A172 (cell line): ENCODE data around the gene EQTN. TPM values are rescaled to one million over a fixed set of nuclear protein-coding genes. Genes with fewer than 3 reads are reported as not detected.
"Not testable (repeated sequence)": the region's sequence is repeated elsewhere in the genome, so short reads cannot be mapped to it uniquely, and the experiment has no call there.

Experiments
- DNase-seq: peaks from one replicate; pipeline ENCODE4 v3.0.0-alpha.2; 2015; ENCODE audit warnings: low spot score
- total RNA-seq: library from RNA; depleted of rRNA; stranded (reverse); fragments of >200 nt; shearing (Covaris generic); gene quantifications from 2 replicates; pipeline ENCODE4 v1.2.3, GENCODE V29; 2014; rRNA removed

Gene EQTN
- total RNA-seq, 1 experiment from 2014 or later = not detected

DNA sequence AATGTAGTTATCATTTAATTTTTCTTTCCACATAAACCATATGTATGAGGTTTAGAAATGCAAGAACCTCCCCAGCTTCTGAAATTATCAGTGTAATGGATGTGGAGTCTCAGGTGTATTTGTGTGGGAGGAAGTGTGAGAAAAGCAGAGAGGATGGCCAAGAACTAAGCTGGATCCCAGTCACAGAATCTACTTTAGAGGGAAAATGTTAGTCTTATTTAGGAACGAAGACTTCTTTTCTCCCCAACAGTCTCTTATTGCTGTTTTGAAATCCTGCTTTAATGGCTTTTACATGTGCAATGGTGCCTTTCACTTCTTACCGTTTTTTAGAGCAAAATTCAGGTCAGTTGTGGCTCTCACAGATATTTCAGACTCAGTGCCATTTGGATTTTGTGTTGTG is 3.0 kb downstream of the EQTN start:
- DNase-seq = no peak

DNA sequence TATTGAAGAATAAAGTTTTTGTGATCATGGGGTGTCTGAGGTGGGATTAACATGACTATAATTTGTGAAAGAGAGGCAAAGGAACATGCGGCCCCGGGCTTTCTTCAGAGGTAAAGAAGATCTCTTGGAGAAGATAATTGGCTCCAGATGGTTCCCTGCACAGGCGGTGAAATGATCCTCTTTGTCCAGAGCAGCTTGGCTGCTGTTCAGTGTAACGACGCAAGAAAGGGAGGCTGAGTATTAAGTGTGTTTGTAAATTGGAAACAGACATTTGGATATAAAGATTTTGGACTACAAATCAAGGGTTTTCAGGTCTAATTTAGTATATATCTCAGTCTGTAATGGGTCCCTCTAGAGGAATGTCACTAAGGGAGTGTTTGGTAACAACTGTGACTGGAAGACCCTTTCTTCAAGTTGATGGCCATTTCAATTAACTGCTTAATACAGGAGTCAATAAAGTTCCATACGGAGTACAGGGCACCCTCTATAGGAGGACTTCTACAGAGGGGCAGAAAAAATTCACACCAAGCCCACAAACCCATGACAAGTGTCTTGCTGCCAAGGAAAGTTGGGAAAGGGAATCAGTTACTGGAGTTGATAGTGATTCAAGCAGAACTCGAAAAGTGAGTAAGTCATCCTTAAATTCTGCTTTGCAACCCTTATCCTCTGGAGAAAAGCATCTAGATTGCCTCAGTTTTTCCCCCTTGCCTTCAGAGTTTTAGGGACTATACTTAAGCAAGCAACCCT is 4.1 kb downstream of the EQTN start:
- no peak for DNase-seq

DNA sequence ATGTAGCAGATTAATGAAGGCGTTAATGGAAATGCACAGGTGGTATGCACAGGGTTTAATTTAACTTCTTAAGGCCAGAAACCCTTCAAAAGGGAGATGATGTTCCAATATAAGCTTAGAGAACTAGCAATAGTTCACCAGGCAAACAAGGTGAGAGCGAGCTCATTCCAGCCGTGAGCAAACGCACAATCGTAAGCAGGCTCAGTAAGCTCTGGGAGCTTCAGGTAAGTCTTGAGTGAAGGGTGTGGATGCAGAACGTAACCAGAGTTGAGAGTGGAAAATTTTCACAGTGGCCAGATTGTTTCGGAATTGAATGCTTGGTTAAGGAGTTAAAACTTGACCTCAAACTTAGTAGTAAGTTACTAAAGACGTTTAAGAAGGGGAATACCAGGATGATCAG is 5.7 kb downstream of the EQTN start:
- no peak for DNase-seq

DNA sequence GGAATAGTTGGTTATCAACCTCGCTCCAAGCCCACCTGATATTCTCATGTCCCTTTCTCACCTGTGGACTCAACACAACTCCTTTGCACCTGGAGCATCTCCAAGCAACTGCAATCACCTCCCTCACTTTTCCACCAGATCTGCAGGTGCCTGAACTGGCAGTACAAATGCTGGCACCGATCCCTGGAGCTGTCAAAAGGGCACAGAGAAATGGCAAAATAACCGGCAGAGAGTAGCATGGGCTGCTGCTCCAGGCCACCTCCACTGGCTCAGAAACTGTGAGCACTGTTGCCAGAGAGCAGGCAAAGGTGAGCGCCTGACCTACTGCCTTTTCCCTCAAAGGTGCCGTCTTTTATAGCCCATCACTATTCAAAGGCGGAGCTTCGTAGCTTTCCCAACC is 14.7 kb downstream of the EQTN start:
- DNase-seq = no peak

DNA sequence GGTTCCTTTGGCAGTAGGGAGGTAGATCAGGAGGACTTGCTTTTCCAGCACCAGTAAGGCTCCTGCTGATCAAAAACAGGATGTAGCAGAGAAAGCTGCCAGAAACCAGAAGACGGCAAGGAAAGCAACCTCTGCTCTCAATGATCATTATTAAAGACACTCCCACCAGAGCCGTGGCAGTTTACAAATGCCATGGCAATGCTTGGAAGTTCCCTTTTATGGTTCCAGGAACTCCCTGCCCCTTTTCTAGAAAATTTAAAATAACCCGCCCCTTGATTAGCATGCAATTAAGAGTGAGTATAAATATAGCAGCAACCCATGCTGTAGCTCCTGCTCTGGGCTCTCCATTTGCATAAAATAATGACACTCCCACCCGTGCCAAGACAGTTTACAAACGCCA is 16.1 kb downstream of the EQTN start:
- no peak for DNase-seq

DNA sequence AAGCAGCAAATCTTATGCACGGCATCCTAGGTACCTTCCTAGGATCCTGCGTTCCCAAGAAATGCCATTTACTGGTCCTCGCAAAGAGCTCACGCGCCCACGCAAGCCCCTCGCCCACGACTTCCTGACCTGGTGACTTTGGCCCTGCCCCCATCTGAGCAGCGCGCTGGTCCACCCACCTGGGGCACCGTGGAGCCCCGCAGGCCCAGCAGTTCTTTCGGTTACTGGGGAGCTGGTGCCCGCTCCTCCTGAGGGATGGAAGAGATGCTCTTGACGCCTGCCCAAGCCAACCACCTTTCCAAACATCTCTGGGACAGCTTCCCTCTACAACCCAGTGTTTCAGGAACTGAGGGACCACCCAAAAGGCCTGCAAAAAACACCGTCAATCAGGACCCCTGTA is 16.7 kb downstream of the EQTN start:
- DNase-seq = no peak

DNA sequence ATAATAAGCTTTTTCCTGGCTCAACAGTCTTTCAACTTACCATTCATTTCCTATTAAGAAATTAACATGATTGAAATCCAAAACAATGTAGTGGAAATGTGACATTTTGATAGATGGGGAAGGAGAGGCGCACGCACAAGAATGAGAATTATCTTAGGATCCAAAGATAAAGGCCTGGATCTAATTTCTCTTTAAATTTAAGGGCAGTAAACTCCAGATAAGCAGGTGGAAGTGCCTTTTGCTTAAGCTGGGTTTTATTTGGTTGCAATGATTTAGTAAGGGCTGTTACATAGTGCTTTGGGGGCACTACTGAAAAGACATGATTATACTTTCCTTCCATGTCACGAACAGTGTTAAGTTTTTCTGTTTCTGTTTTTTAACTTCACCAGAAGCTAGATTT is 17.3 kb downstream of the EQTN start:
- DNase-seq = no peak

DNA sequence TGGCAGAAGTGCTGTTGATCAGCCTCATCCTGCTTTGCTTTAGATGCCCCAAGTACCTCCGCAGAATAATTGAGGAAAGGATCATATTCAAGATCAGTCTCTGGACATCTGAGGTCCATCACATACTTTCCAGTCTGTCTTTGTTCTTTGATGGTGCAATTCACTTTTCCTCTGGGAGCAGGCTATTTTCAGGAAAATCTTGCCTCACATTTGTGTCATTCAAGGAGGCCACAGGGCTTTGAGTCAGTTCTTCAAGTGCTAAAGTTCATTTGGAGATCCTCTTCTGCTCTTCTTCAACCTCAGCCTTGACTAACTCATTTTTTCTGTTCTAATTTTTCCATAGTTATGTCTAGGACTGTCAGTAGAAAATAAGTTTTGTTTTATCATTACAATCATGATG is 18.6 kb downstream of the EQTN start:
- no peak for DNase-seq

DNA sequence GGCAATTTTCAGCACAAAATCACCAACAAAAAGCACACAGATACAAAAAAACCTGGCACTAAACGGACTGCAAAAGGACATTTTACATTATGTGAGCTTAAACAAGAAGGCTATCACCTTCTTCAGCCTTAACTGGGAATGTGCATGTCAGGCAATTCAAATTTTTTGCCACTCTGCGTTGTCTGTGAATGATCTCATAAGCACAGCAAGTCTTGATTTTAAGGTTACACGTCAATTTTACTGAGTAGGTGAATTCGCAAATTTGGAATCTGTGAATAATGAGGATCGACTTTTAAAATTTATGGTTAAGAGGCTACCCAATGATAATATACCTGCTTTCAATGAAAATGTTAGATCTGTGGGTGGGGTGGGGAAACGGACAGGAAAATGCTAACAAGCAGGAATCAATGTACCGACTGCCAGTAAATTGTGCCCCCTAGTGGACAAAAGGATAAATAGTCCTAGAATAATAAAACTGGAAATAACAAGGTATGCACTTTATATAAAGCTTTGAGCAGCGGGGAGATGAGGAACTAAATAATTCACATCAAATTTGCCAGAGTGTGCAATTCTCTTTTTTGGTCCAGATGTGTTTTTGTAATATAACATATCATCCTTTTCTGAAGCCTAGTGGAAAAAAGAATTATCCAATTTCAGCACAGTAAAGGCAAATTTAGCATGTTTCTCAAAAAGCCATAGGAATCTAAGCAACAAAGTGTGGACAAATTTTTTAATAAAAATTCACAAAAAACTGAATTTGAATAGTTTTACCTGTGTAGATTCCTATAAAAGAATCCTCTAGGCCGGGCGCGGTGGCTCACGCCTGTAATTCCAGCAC is 20.5 kb downstream of the EQTN start:
- peak; percentile 55 for DNase-seq

DNA sequence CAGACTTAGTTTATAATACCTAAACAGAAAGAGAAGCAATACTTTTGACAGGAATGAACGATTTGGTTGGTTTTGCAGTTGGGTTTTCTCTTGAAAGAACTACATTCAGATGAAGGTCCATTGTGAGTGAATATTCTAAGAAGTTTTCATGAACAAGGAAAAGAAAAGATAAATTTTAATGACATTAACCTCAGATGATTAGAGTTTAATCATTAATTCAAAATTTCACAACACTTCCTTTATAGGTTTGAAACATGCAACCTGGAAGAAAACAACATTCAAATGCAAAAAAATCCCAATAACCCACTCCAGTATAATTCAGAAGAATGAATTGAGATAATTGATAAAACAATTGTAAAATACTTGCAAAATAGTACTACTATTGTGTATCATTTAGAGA is 23.8 kb downstream of the EQTN start:
- no peak for DNase-seq

DNA sequence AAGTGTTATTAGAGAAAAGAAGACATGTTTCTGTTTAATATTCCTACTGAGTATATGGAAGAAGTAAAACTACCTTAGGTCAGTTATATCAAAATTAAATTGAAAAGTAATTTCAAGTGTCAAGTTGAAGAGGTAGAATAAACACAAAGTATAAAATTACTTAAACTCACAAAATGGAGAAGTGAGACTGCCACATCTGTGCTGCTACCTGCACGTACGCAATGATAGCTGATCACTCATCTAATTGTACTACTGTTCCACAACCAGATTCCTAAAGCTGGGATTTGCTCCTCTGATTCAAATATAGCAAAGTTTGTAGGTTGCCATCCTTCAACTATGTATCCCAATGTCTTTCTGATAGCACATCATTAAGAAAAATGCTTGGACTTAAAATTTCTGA is 24.8 kb downstream of the EQTN start:
- DNase-seq = no peak

DNA sequence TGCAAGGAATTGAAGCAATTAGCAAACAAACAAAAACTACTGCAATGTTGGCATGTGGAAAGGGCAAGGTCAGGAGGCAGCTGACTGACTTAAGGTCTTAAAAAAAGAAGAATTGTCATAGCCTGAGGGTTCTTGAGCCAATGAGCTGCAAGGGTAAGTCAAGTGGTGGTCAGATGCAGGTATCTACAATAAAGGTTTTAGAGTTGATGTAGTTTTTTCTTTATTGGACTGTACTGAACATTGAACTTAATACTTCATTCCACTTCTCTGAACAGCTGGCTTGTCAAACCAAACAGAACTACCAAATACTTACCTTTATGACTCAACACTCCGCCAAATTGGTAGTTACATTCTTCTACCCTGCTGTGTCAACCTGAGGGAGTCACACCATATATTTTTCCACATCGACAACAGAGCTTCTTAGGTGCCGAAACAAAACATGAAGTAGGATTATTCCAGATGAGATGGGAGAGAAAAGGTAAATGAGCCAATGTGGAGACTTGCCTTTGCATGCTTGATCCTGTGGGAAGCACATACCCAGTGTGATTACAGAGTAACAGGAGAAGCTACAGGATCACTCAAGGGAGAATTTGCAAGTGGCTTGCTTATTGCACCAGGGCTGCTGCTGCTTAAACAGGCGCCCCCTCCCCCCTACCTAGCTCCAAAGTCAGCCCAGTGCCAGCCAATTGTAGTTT is 35.3 kb downstream of the EQTN start:
- no peak for DNase-seq

DNA sequence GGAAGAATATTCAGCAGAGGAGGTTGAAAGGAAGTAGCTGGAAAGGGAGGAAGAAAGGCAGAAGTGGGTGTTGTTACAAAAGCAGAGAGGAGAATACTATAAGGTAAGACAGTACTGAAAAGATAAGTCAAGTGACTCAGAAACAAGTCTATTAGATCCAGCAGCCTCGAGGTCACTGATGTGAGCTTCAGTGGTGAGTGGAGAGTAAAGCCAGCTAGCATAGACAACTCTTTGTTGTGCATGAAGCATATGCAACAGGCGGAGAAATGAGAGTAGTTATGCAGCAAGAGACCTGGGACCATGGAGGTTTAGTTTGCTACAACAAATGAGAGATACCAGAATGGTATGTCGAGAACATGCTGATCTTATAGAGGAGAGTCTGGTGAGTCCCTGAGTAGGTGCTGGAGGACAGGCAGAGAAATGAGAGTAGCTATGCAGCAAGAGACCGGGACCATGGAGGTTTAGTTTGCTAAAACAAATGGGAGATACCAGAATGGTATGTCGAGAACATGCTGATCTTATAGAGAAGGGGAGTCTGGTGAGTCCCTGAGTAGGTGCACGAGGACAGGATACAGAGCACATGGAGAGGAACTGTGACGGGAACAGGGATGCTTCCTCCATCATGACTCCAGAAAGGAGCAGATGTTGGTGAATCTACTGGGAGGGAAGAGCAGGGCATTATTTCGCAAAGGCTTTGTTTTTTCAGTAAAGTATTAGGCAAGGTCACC is 36.0 kb downstream of the EQTN start:
- DNase-seq = no peak

DNA sequence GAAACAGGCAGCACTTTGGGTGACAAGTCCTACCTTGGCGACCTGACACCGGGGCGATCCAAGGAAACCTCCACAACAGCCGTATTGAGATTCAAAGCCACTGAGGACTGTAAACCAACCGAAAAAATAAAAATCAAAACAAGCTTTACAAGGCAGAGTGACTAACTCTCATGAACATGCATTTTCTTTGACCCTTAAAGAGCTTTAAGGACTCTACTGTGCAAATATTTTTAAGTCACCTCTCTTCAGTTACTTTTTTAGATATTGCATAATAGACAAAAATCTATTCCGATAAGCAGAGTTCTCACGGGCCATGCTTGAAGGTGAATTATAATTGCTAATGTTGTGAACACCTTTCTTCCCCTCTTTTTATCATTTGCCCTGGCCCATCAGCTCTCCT is 38.3 kb downstream of the EQTN start:
- no peak for DNase-seq

DNA sequence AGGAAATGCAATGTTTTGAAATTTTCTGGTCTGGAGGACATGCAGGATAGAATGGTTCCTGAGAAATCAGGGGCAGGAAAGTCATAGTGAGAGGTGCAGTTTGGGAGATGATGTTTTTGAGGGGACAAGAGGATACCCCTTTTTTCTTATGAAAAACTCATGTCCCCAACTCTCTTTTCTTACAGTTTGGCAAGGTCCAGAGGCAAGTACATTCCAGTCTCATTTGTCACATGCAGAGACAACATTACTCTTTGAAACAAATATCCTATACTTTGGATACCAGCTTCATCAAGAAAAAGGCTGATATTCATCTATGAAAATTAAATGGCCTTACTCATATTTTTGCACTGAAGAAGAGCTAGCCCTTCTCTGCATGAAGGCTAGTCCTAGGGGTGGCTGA is 48.2 kb downstream of the EQTN start:
- DNase-seq = no peak

DNA sequence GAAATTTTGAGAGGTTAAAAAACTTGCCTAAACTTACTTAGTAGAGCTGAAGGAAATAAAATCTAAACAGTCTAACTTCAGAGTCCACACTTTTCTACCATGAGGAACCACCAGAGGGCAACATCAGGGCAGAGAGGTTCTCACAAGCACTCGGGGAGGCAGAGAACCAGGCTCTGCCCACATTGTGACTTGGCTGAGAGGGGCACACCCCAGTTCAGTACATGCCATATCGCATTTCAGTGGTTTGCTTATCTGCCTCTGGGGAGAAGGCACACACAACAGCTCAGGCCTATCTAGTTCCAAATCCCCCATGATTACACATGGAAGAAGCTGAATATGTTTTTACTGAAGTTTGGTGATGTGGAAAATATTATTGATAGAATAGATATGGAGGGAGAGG is 49.2 kb downstream of the EQTN start:
- DNase-seq = peak; percentile 70

DNA sequence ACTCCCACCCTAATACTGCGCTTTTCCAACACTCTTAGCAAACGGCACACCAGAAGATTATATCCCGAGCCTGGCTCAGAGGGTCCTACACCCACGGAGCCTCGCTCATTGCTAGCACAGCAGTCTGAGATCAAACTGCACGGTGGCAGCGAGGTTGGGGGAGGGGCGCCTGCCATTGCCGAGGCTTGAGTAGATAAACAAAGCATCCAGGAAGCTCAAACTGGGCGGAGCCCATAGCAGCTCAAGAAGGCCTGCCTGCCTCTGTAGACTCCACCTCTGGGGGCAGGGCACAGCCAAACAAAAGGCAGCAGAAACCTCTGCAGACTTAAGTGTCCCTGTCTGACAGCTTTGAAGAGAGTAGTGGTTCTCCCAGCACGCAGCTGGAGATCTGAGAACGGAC is 57.3 kb downstream of the EQTN start:
- not testable (repeated sequence) for DNase-seq

Other genes with a start within 250 kb of the EQTN start
- gene TEK, start 187.9 kb downstream of the EQTN start, total RNA-seq = 3.9 and 7.6 TPM in 2 replicates
- gene IFNK, start 227.1 kb upstream of the EQTN start, total RNA-seq = not detected in 2 replicates
- gene MOB3B, start 232.7 kb upstream of the EQTN start, total RNA-seq = 0.02 TPM in 1 of 2 replicates, not detected in the other